NCI-H510A (cell line): Measurements from ENCODE around the gene AKAP13.

Experiments used
- DNase-seq: peaks from one replicate; lab custom pipeline; 2025; lab: John Stamatoyannopoulos, UW

Gene AKAP13

GRCh38 chr15:85407421-85408269 lies 27.2 kb downstream of the AKAP13 start:
- DNase-seq: no peak

GRCh38 chr15:85408270-85408746 lies 27.9 kb downstream of the AKAP13 start:
- no peak for DNase-seq

- DNase-seq: no peak
These were observed 31.7 kb downstream of the AKAP13 start for GRCh38 chr15:85412066-85412465.

- no peak for DNase-seq
These were observed 32.8 kb downstream of the AKAP13 start for GRCh38 chr15:85412956-85413854.

- no peak for DNase-seq
These were observed 33.6 kb downstream of the AKAP13 start for GRCh38 chr15:85414037-85414436.

GRCh38 chr15:85414495-85414894 lies 34.1 kb downstream of the AKAP13 start:
- DNase-seq: no peak

GRCh38 chr15:85414991-85415390 lies 34.6 kb downstream of the AKAP13 start:
- DNase-seq: no peak

- DNase-seq: no peak
These were observed 35.4 kb downstream of the AKAP13 start for GRCh38 chr15:85415783-85416182.

GRCh38 chr15:85417276-85417675 lies 36.9 kb downstream of the AKAP13 start:
- DNase-seq: no peak

- DNase-seq: no peak
These were observed 38.8 kb downstream of the AKAP13 start for GRCh38 chr15:85419161-85419560.

- DNase-seq: no peak
These were observed 40.9 kb downstream of the AKAP13 start for GRCh38 chr15:85421116-85421925.

GRCh38 chr15:85422607-85423006 lies 42.2 kb downstream of the AKAP13 start:
- no peak for DNase-seq

GRCh38 chr15:85423256-85423655 lies 42.9 kb downstream of the AKAP13 start:
- no peak for DNase-seq

GRCh38 chr15:85424154-85424553 lies 43.8 kb downstream of the AKAP13 start:
- DNase-seq: no peak

GRCh38 chr15:85426481-85426880 lies 46.1 kb downstream of the AKAP13 start:
- no peak for DNase-seq

- DNase-seq: no peak
These were observed 47.1 kb downstream of the AKAP13 start for GRCh38 chr15:85427286-85428028.

- no peak for DNase-seq
These were observed 49.1 kb downstream of the AKAP13 start for GRCh38 chr15:85429522-85429921.

- no peak for DNase-seq
These were observed 50.2 kb downstream of the AKAP13 start for GRCh38 chr15:85430406-85431204.

GRCh38 chr15:85439996-85440395 lies 59.6 kb downstream of the AKAP13 start:
- DNase-seq: no peak

- DNase-seq: no peak
These were observed 60.0 kb downstream of the AKAP13 start for GRCh38 chr15:85440451-85440850.
